HG02852 (cell line): Measurements from ENCODE around the gene ZNRD2.

Experiments used
- ATAC-seq: cut with Tn5 transposase; IDR thresholded peaks from one replicate; pipeline ENCODE4 v1.9.1; 2021; ENCODE audit warnings: mild to moderate bottlenecking, moderate library complexity; ENCODE audit not compliant: unreplicated experiment

The ZNRD2 gene

DNA sequence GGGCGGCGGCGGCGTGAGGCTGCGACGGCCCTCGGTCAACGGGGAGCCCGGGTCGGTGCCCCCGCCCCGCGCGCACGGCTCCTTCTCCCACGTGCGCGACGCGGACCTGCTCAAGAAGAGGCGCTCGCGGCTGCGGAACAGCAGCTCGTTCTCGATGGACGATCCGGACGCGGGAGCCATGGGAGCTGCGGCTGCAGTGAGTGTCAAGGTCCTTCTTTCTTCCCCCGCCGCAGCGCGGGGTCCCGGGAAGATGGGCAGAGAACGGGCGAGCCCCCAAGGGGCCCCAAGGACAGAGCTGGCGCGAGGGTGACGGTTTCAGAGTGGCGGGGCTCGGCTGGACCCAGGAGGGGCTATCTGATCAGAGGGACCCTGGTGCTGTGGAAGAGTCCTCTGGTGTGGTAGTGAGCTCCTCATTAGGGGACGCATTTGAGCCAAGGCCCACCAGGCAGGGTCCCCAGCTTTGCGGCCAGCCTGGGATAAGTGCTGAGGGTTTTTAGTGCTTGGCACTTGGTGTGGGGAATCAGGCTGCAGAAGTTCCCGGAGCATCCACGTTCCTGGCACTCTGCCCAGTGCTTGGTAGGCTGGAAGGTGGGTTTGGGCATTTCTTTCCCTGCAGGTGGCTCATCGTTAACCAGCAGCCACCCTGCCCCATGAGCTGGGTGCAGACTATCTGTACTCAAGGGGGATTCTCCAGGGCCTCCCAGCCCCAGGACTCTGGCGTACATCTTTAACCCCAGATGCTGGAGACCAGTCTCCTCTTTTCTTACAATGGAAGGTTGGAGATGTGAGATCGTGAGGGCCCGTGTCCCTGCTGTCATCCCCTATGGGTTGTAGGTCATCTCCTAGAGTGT is 15.3 kb downstream of the ZNRD2 start:
- no peak for ATAC-seq

DNA sequence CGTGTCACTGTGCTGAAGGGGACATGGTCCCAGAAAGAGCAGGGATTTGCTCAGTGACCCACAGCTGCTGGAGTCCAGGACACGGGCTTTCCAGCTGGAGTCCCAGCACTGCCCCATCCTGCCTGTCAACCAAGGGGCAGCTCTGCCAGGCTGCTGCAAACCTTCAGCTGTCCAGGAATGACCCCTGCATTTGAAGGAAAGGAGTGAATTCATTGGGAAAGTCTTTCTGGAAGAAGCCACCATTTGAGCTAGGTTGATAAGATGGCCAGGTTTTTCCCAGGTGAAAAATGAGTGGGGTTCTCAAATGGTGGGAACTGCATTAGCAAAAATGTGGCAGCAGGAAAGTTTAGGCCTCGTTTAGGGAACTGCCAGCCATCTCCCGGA is 16.0 kb downstream of the ZNRD2 start:
- no peak for ATAC-seq

DNA sequence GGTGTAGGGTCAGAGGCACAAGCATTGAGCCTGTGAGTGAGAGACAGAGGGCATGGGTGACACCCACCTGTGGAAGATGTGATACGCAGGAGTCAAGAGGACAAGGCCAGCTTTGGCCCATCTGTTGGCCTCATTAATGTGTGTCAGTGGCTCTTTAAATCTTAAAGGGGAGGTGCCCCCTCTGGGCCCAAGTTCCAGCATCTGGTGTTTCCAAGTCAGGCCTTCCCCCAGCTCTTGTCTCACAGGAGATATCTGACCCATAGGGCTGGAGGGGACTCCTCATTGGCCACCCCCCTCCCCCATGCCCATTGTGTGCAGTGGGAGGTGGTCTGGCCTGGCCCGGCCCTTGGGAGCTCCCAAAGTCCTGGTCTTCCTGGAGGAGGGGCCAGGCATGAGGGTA is 16.4 kb downstream of the ZNRD2 start:
- ATAC-seq = no peak

DNA sequence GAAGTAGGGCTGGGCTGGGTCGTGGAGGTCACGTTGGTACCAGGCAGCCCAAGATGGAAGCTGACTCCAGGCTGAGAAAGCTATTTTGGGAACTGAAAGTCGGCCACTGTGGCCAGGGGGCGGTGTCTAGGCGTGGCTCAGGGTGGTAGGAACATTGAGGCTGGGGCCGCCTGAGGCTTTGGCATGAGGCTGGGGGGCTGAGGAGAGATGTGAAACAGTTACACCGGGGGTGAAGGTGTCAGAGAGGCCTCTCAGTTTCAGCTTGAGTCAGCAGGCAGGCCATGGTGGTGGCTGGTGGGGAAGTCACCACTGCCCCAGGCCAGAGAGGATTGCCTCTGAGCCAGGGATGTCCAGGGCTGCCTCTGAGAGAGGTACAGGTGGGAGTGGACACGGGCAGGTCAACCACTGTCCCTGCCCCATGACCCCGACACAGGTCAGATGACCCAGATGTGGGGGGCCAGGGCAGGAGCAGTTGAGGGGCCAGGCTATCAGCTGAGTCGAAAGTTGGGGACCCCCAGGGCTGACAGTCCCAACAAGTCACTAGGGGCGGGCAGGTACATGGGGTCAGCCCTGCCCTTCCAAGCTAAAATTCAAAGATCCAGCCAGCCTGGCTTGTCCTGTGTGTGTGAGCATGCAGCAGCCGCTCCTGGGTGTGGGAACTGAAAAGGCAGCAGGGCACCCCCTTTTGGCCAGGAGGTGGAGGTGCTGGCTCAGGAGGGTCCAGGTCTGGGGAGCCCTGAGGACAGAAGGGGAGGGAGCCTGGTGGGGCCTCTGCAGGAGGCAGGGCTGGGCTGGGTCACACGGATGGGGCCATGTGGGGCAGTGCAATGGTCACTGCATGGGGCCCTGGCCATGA is 18.1 kb downstream of the ZNRD2 start:
- peak; percentile 76 for ATAC-seq

DNA sequence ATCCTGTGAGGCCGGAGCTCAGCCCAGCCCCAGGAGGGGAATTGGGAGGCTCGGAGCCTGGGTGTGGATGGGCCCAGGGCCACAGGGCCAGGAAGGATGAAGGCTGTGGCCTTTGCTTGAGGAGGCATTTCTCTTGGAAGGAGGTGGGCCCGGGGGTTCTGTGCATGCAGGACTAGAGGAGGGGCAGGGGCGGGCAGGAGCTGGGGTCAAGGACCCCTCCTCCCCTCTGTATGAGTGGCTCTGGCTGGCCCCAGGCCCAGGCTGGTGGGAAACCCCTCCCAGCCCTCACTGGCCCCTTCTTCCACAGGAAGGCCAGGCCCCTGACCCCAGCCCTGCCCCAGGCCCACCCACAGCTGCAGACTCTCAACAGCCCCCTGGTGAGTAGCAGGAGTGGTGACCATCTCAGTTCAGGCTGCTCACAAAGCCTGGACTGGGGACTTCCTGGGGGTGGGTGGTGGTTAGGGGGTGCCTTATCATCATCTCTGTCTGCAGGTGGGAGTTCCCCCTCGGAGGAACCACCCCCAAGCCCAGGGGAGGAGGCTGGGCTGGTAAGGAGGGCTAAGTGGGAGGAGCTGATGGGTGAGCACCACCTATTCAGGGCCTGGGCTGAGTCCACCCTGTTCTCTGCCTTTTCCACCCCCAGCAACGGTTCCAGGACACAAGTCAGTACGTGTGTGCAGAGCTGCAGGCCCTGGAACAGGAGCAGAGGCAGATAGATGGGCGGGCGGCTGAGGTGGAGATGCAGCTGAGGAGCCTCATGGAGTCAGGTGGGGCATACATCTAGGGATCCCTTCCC is 19.4 kb downstream of the ZNRD2 start:
- ATAC-seq = no peak

DNA sequence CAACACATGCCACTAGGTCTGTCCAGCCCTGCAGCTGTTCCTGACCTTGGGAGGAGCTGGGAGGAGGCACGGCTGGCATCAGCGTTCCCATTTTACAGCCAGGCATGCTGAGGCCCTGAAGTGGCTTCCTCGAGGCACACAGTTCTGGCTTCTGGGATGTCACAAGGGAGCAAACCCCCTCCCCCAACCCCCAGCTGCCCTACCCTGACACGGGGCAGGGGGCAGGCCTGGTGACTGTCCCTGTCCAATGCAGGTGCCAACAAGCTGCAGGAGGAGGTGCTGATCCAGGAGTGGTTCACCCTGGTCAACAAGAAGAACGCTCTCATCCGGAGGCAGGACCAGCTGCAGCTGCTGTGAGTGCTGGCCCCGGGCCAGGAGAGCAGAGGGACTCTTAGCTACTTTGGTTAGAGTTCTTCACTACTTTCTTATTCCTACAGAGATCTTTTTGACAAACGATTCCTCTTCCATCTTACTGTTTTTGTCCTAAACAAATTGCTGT is 20.0 kb downstream of the ZNRD2 start:
- ATAC-seq = no peak

DNA sequence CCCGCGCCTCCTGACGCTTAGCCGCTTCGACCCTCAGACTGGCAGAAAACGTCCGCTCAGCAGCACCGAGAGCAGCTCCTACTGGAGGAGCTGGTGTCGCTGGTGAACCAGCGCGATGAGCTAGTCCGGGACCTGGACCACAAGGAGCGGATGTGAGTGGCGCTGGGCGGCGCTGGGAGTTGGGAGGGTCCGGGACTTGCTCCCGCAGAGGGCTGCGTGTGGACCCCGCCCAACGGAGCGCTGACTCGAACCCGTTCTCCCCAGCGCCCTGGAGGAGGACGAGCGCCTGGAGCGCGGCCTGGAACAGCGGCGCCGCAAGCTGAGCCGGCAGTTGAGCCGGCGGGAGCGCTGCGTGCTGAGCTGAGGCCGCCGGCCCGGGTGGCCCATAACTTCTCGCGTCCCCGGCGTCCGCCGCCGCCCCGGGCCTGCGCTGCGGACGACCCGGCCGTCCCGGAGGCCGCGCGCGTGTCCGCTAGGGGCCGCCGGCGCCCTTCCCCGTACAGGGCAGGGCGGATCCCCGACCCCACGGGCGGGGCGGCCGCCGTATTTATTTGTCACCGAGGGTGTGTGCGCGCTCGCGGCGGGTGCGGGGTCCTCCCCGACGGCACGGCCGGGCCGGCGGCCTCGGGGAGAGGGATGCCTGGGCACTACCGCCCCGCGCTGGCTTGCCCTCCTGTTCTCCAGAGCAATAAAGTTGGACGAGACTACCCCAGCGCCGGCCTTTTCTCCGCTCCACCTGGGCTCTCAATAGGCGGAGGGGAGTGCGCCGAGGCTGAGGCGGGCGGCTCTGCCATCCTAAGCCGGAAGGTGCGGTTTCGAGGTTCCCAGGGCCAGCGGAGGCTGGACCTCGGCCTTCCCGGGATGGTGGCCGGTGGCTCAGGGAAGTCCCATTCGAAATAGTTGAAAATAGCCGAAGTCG is 21.9 kb downstream of the ZNRD2 start:
- ATAC-seq = no peak

DNA sequence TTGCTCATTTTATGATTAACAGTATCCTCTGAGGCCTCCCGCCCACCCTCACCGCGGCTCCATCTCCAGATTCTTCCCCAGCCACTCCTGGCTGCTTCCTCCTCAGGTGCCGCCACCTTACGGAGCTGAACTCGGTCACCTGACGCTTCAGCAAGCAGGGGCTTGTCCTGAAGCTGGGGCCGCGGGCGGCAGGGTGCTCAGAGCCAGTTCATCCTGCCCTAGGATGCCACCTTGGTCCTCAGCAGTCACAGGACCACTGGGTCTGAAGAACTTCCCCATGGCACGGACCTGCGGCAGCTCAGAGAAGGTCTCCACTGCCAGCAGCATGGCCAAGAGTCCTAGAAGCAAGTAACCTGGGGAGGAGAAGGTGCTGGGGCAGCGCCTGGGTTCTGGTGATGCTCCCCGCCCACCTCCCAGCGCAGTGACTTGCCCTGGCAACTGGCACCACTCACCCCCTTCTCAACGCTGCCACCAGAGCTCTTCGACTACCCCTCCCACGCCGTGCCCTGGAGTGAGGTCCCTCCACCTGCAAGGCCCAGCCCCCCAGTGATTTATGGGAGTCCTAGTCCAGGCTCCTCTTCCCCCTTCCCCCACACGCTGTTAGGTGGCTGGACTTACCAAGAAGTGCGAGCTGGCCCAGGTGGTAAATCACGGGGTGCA is 22.7 kb downstream of the ZNRD2 start:
- no peak for ATAC-seq

DNA sequence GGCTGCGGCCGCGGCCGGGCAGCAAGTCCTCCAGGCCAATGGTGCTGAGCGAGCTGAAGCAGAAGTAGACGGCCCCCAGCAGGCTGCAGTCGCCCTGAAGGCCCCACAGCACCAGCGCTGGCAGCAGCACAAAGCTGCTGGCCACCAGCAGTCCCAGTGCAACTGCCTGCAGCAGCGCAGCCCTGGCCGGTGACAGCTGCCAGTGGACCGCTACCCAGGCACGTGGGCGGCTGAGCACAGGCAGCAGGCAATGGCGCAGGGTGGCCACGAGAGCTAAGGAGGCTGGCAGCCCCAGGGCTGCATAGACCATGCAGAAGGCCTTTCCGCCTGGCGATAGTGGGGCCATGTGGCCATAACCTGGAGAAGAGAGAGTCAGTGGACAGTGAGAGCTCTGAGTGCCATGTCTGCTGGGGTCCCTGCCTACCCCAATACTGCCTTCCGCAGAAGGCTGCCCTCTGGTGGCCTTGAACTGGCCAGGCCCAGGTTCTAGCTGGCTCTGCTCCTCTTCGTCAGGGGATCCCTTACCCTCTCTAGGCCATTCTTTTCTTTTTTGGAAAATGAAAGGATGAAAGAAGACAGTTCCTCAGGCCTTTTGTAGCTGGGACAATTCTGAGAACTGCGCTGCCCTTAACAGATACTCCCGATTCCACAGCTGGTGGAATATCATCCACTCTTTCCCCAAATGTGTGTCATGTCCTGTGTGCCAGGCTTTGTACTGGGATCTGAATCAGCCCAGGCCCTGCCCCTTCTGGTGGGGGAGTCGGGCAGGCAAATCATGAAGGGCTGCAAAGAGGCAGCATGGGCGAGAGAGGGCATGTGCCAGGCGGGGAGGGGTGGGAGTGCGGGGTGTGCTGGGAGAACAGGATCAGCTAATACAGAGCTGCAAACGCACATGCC is 23.5 kb downstream of the ZNRD2 start:
- no peak for ATAC-seq

DNA sequence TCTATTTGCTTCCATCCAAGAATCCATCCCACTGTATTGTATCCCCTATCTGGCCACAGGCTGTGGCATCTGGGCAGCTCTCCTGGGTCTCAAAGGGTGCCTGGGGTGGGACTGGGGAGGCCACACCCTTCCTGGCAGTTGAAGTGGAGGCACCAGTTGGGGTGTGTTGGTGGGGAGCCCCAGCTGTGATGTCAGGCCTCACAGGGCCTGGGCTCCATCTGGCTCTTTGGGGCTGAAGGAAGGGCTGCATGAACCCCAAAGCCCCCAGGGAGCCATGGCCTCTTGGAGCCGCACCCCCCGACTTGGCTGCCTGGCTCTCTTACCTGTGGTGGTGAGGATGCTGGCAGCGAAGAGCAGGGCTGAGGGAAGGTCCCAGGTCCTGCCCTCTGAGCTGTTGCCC is 24.9 kb downstream of the ZNRD2 start:
- ATAC-seq = no peak

DNA sequence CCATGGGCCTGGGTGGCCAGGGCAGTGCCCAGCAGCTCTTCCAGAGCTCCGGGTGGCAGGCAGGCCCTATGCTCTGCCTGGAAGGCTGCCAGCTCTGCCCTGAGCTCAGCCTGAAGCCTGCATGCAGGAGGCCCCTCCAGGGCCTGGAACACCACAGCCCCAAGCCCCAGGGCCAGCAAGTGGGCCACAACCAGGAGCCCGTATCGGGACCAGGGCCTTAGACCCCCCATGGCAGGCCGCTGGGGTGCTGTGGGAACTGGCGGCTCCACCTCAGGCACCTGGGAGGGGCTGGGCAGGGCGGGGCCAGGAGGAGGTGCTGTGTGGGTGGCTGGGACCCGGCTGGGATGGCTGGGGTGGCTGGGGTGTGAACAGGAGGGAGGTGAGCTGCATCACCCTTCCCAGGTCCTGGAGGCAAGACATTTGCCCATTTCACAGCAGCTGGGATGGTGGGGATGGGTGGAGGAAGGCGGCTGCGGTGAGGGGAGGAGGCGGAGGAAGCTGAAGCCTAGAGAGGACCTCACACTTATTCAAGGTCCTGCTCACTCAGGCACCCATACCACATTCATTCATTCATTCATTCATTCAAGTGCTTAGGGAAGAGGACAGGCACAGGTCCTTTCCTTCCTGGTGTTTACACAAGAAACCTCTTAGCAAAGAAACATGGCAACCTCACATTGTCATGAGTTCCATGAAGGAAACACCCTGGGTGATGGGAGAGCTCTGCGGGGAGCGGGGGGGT is 25.4 kb downstream of the ZNRD2 start, which contains the start of gene KCNK7:
Gene KCNK7, minus strand, starts transcription at position 258 of the 739 bp plus-strand sequence. Its CDS starts 28 bp downstream, at position 230.
- ATAC-seq = no peak

DNA sequence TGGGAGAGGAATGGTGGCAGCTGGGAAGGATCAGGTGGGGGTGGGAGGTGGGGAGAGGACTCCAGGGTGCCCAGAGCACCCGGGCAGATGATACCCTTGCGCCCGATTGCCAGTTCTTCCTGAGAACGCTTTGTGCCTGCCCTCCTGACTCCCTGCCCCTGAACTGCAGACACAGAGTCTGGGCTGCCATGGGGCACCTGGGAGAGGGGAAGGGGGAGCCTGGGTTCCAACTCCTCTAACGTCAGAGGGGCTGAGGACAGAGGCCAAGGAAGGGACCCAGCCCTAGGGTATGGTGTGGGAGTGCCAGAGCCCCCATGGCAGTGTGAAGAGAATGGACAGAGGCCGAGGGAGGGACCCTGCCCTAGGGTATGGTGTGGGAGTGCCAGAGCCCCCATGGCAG is 26.2 kb downstream of the ZNRD2 start:
- ATAC-seq = no peak

DNA sequence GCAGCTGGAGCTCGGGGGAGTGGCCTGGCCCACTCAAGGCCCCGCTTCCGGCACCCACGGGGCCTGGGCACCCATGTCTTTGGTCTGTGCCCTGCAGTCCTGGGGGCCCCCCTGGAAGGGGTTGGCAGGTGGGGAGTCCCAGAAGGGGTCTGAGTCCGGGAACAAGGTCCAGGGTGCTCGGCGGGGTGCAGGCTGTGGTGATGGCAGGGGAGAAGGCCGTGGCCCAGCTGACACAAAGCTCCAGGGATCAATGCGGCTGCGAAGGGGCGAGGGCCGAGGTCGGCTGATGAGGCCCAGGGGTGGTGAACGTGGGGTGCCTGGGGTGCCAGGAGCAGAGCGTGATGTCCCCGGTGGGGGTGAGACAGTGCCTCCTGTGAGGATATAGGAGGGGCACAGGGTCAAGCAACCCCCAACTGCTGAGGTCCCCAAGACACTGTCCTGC is 28.0 kb downstream of the ZNRD2 start:
- ATAC-seq = no peak

DNA sequence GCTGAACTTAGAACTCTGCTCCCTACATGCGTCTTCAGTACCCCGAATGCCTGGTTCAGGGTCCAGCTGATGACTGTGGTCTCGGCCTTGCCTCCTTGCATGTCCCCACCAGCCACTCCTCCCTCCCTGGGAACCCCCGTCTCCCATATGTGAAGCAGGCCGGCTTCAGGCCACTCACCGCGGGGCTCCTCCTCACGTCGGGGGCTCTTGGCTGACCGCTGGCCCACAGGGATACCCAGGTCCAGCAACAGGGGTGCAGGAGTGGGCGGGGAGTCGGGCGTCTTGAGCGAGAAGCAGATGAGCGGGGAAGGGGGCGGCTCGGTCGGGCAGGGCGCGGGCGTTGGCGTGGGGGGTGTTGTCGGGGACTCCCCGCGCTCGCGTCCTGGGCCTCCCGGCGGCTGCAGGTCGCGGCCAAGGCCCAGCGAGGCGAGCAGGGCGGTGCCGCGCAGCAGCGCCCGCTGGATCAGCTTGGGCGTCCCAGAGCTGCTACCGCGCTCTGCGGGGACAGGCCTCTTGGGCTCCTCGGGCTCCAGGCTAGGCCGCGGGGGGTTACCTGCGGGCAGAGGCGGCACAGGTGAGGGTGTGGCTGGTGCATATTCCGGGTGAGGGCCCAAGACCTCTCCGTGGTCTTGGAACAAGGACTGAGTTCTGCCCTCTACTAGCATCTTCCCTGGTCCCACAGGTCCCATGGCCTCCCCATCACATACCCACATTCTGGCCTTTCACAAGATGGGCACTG is 29.1 kb downstream of the ZNRD2 start:
- ATAC-seq = no peak

DNA sequence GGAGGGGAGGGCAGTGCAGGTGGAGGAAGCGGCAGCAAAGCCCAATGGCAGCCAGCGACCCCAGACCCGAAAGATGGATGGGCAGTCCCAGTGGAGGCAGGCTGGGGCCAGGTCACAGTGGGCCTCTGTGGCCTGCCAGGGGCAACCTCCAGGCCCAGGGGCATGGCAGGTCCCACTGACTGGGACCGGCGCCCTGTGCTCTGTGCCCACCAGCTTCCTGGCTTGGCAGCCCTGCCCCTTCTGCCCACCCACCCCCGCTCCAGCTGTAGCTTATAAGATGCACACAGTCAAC is 29.6 kb downstream of the ZNRD2 start:
- ATAC-seq = no peak

DNA sequence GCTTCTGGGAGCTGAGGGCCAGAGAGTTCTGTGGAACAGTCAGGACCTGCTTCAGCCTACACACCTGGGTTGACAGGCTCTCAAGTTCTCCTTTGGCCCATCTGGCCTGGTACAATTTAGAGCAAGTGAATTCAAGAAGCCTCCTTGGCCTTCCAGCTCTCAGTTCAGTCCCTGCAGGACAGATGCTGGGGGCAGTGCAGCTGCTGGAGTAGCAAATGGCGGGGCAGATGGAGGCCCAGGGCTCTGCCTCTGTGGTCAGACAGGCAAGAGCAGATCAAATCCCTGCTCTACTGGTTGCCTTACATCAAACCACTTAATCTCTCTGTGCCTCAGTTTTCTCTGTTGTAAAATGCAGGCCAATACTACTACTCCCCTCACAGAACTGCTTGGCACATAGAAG is 34.0 kb downstream of the ZNRD2 start:
- ATAC-seq = no peak
